ENCODE data around the gene BFSP1. TPM values are rescaled to one million over a fixed set of nuclear protein-coding genes. Genes with fewer than 3 reads are reported as not detected.

The BFSP1 gene
- total and polyA plus RNA-seq, 2 experiments from 2014 or later = 2.7 to 4.9 TPM

DNA sequence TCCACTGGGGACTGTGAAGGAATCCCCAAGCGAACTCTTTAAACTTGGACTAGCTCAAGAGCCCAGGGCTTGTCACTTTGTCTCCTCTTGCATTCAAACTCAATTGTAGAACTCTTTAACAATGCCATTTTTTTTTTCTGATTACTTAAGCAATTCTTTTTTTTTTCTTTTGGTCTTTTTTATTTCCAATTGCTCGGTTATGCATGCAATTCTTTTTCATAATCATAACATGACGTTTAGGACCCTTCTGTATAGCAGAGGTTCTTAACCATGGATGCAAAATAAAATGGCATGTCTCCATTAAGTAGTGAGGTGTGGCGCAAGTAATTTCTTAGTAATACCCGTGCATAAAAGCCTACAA is 466 bp upstream of the BFSP1 start:
- H3K27ac Mint-ChIP-seq = peak overlapping the region; percentile 88
- peaks cover under 1% of the 10 kb centered on the region; the same call in 2 of the 3 replicates for H3K36me3 Mint-ChIP-seq (ENCODE audit: low read depth)
- H3K4me3 Mint-ChIP-seq = peak overlapping the region; percentile 86
- peak overlapping the region; percentile 56 for H3K4me3 ChIP-seq
- H4K20me1 ChIP-seq (replicated peaks; ENCODE audit: insufficient read depth) = no peaks in the 10 kb centered on the region
- peak overlapping the region; percentile 76 for H3K4me2 ChIP-seq
- H3K9me3 Mint-ChIP-seq = peaks cover 2% of the 10 kb centered on the region; the same call in 2 of the 3 replicates
- H3K27me3 Mint-ChIP-seq (ENCODE audit: insufficient read depth, low read depth, poor library complexity) = peaks cover 10% of the 10 kb centered on the region
- peaks cover 16% of the 10 kb centered on the region for H3K4me1 ChIP-seq (ENCODE audit: insufficient read depth)
- H2AFZ ChIP-seq = peak overlapping the region; percentile 8; the same call in 1 of the 2 replicates
- peaks cover 23% of the 10 kb centered on the region for H3K27me3 ChIP-seq (ENCODE audit: insufficient read depth)
- H3K9me2 ChIP-seq (ENCODE audit: insufficient read depth) = no peaks in the 10 kb centered on the region
- H3K4me1 Mint-ChIP-seq = peaks cover 14% of the 10 kb centered on the region
- H3K27ac ChIP-seq (ENCODE audit: low read depth) = 0 out of 2 replicates have a peak overlapping the region, but pooled peaks have one; percentile 7
- H3F3A ChIP-seq (replicated peaks; ENCODE audit: low read depth) = peaks cover 11% of the 10 kb centered on the region
- H3K79me2 ChIP-seq (replicated peaks; ENCODE audit: insufficient read depth) = no peaks in the 10 kb centered on the region
- DNase-seq (ENCODE audit: low spot score) (no peak), ATAC-seq (no peak)
- TF ChIP-seq, protein P1, sequence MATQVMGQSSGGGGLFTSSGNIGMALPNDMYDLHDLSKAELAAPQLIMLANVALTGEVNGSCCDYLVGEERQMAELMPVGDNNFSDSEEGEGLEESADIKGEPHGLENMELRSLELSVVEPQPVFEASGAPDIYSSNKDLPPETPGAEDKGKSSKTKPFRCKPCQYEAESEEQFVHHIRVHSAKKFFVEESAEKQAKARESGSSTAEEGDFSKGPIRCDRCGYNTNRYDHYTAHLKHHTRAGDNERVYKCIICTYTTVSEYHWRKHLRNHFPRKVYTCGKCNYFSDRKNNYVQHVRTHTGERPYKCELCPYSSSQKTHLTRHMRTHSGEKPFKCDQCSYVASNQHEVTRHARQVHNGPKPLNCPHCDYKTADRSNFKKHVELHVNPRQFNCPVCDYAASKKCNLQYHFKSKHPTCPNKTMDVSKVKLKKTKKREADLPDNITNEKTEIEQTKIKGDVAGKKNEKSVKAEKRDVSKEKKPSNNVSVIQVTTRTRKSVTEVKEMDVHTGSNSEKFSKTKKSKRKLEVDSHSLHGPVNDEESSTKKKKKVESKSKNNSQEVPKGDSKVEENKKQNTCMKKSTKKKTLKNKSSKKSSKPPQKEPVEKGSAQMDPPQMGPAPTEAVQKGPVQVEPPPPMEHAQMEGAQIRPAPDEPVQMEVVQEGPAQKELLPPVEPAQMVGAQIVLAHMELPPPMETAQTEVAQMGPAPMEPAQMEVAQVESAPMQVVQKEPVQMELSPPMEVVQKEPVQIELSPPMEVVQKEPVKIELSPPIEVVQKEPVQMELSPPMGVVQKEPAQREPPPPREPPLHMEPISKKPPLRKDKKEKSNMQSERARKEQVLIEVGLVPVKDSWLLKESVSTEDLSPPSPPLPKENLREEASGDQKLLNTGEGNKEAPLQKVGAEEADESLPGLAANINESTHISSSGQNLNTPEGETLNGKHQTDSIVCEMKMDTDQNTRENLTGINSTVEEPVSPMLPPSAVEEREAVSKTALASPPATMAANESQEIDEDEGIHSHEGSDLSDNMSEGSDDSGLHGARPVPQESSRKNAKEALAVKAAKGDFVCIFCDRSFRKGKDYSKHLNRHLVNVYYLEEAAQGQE (IDR thresholded peaks at IDR 0.05; ENCODE audit: unreplicated experiment) = no peak
- TF ChIP-seq, protein P2, sequence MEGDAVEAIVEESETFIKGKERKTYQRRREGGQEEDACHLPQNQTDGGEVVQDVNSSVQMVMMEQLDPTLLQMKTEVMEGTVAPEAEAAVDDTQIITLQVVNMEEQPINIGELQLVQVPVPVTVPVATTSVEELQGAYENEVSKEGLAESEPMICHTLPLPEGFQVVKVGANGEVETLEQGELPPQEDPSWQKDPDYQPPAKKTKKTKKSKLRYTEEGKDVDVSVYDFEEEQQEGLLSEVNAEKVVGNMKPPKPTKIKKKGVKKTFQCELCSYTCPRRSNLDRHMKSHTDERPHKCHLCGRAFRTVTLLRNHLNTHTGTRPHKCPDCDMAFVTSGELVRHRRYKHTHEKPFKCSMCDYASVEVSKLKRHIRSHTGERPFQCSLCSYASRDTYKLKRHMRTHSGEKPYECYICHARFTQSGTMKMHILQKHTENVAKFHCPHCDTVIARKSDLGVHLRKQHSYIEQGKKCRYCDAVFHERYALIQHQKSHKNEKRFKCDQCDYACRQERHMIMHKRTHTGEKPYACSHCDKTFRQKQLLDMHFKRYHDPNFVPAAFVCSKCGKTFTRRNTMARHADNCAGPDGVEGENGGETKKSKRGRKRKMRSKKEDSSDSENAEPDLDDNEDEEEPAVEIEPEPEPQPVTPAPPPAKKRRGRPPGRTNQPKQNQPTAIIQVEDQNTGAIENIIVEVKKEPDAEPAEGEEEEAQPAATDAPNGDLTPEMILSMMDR (conservative IDR thresholded peaks at IDR 0.05; ENCODE audit: low read depth in 2 of 2) = no peak
- TF ChIP-seq POLR2AphosphoS5 (IDR thresholded peaks at IDR 0.05; ENCODE audit: low read depth) = no peak
- no peak for TF ChIP-seq JUNB (IDR thresholded peaks at IDR 0.05; ENCODE audit: unreplicated experiment)
- TF ChIP-seq, protein P3, sequence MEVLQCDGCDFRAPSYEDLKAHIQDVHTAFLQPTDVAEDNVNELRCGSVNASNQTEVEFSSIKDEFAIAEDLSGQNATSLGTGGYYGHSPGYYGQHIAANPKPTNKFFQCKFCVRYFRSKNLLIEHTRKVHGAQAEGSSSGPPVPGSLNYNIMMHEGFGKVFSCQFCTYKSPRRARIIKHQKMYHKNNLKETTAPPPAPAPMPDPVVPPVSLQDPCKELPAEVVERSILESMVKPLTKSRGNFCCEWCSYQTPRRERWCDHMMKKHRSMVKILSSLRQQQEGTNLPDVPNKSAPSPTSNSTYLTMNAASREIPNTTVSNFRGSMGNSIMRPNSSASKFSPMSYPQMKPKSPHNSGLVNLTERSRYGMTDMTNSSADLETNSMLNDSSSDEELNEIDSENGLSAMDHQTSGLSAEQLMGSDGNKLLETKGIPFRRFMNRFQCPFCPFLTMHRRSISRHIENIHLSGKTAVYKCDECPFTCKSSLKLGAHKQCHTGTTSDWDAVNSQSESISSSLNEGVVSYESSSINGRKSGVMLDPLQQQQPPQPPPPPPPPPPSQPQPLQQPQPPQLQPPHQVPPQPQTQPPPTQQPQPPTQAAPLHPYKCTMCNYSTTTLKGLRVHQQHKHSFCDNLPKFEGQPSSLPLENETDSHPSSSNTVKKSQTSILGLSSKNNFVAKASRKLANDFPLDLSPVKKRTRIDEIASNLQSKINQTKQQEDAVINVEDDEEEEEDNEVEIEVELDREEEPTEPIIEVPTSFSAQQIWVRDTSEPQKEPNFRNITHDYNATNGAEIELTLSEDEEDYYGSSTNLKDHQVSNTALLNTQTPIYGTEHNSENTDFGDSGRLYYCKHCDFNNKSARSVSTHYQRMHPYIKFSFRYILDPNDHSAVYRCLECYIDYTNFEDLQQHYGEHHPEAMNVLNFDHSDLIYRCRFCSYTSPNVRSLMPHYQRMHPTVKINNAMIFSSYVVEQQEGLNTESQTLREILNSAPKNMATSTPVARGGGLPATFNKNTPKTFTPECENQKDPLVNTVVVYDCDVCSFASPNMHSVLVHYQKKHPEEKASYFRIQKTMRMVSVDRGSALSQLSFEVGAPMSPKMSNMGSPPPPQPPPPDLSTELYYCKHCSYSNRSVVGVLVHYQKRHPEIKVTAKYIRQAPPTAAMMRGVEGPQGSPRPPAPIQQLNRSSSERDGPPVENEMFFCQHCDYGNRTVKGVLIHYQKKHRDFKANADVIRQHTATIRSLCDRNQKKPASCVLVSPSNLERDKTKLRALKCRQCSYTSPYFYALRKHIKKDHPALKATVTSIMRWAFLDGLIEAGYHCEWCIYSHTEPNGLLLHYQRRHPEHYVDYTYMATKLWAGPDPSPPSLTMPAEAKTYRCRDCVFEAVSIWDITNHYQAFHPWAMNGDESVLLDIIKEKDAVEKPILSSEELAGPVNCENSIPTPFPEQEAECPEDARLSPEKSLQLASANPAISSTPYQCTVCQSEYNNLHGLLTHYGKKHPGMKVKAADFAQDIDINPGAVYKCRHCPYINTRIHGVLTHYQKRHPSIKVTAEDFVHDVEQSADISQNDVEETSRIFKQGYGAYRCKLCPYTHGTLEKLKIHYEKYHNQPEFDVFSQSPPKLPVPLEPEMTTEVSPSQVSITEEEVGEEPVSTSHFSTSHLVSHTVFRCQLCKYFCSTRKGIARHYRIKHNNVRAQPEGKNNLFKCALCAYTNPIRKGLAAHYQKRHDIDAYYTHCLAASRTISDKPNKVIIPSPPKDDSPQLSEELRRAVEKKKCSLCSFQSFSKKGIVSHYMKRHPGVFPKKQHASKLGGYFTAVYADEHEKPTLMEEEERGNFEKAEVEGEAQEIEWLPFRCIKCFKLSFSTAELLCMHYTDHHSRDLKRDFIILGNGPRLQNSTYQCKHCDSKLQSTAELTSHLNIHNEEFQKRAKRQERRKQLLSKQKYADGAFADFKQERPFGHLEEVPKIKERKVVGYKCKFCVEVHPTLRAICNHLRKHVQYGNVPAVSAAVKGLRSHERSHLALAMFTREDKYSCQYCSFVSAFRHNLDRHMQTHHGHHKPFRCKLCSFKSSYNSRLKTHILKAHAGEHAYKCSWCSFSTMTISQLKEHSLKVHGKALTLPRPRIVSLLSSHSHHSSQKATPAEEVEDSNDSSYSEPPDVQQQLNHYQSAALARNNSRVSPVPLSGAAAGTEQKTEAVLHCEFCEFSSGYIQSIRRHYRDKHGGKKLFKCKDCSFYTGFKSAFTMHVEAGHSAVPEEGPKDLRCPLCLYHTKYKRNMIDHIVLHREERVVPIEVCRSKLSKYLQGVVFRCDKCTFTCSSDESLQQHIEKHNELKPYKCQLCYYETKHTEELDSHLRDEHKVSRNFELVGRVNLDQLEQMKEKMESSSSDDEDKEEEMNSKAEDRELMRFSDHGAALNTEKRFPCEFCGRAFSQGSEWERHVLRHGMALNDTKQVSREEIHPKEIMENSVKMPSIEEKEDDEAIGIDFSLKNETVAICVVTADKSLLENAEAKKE (CRISPR knock-in tag; IDR thresholded peaks at IDR 0.05) = no peak
- no peak for TF ChIP-seq STAT1 (IDR thresholded peaks at IDR 0.05; ENCODE audit: unreplicated experiment)
- TF ChIP-seq EZH2phosphoT487 (IDR thresholded peaks at IDR 0.05; ENCODE audit: unreplicated experiment) = no peak
- no peak for TF ChIP-seq CREB1 (CRISPR knock-in tag; IDR thresholded peaks at IDR 0.05; ENCODE audit: low read depth)
- TF ChIP-seq, protein P4, sequence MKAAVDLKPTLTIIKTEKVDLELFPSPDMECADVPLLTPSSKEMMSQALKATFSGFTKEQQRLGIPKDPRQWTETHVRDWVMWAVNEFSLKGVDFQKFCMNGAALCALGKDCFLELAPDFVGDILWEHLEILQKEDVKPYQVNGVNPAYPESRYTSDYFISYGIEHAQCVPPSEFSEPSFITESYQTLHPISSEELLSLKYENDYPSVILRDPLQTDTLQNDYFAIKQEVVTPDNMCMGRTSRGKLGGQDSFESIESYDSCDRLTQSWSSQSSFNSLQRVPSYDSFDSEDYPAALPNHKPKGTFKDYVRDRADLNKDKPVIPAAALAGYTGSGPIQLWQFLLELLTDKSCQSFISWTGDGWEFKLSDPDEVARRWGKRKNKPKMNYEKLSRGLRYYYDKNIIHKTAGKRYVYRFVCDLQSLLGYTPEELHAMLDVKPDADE (IDR thresholded peaks at IDR 0.05) = no peak
- TF ChIP-seq NANOG (IDR thresholded peaks at IDR 0.05; ENCODE audit: borderline replicate concordance) = no peak
- no peak for TF ChIP-seq ZNF114 (CRISPR knock-in tag; IDR thresholded peaks at IDR 0.05)
- no peak for TF ChIP-seq EZH2 (IDR thresholded peaks at IDR 0.05; ENCODE audit: low read depth, unreplicated experiment)
- no peak for TF ChIP-seq ZNF331 (CRISPR knock-in tag; IDR thresholded peaks at IDR 0.05; ENCODE audit: low read depth)
- no peaks in the 10 kb centered on the region for H3K36me3 ChIP-seq (ENCODE audit: insufficient read depth)
